Thoracic aorta (tissue), 2 donors: ENCODE results near the gene COL20A1. TPM values are rescaled to one million over a fixed set of nuclear protein-coding genes. Genes with fewer than 3 reads are reported as not detected.

ENCODE experiments used
- ATAC-seq: fragments of 150-250 bp; one replicate; pipeline ENCODE4 v1.8.0; 2017; ENCODE audit warnings: low read depth; ENCODE audit not compliant: insufficient number of reproducible peaks, low FRiP score
- DNase-seq: peaks from one replicate; pipeline ENCODE4 v3.0.0-alpha.2; 2020; ENCODE audit warnings: low spot score
- H3K27ac ChIP-seq, 2 donors: fragments of 200-600 bp; sonication (generic); 1 replicate in 1 of 2; 2 replicates in 1 of 2; pipeline ENCODE4 v1.5.1; 2016; ENCODE audit warnings: mild to moderate bottlenecking in 2 of 2, moderate library complexity in 2 of 2
- H3K27me3 ChIP-seq: fragments of 200-600 bp; sonication (generic); replicated peaks from 2 replicates; pipeline ENCODE4 v1.6.0; 2016; ENCODE audit warnings: mild to moderate bottlenecking; ENCODE audit not compliant: insufficient read depth
- H3K36me3 ChIP-seq: fragments of 200-600 bp; sonication (generic); one replicate; pipeline ENCODE4 v1.5.1; 2016
- H3K4me1 ChIP-seq, 2 donors: fragments of 200-600 bp; sonication (generic); 1 replicate in 1 of 2; 2 replicates in 1 of 2; pipeline versions ENCODE4 v1.5.1 to v1.6.0; 2016; ENCODE audit warnings: low read depth in 2 of 2, mild to moderate bottlenecking in 1 of 2; ENCODE audit not compliant: control insufficient read depth in 1 of 2
- H3K4me3 ChIP-seq: fragments of 200-600 bp; sonication (generic); 2 replicates; pipeline ENCODE4 v1.5.1; 2016; ENCODE audit warnings: mild to moderate bottlenecking
- H3K9me3 ChIP-seq: fragments of 200-600 bp; sonication (generic); 2 replicates; pipeline ENCODE4 v1.5.1; 2016
- CTCF ChIP-seq: fragments of 200-600 bp; sonication (generic); IDR thresholded peaks from one replicate; pipeline ENCODE4 v1.5.1; 2019; ENCODE audit warnings: antibody characterized with exemption
- total RNA-seq, 2 donors: library from RNA; depleted of rRNA; stranded (reverse); fragments of >200 nt; gene quantifications; one replicate each; pipeline versions ENCODE4 v1.1.0 to v1.2.3, GENCODE V29; 2016

The COL20A1 gene
- total RNA-seq, 2 donors from 2014 or later: not detected

- no peak for ATAC-seq
- DNase-seq: no peak
- Histone ChIP-seq H3K36me3 (no peaks in the 10 kb centered on the region), H3K4me1 (no peaks in the 10 kb centered on the region), H3K27me3 (no peaks in the 10 kb centered on the region), H3K27ac (no peak overlapping the region), H3K4me3 (no peak overlapping the region), H3K9me3 (no peaks in the 10 kb centered on the region)
- TF ChIP-seq CTCF: no peak
Observed at GRCh38 chr20:63314566-63315239, 21.7 kb downstream of the COL20A1 start.

GRCh38 chr20:63315240-63315689 lies 22.3 kb downstream of the COL20A1 start:
- H3K36me3 ChIP-seq: no peaks in the 10 kb centered on the region
- no peaks in the 10 kb centered on the region for H3K27me3 ChIP-seq
- no peak for ATAC-seq

GRCh38 chr20:63315731-63316491 lies 22.9 kb downstream of the COL20A1 start:
- H3K4me1 ChIP-seq: no peaks in the 10 kb centered on the region
- H3K36me3 ChIP-seq: no peaks in the 10 kb centered on the region
- no peak overlapping the region for H3K4me3 ChIP-seq
- no peaks in the 10 kb centered on the region for H3K27me3 ChIP-seq
- H3K9me3 ChIP-seq: no peaks in the 10 kb centered on the region
- ATAC-seq: no peak
- no peak overlapping the region for H3K27ac ChIP-seq
- TF ChIP-seq CTCF: no peak
- no peak for DNase-seq

More at GRCh38 chr20:63315240-63315689, 22.3 kb downstream of the COL20A1 start:
- Histone ChIP-seq H3K27ac (no peak overlapping the region), H3K4me3 (no peak overlapping the region), H3K9me3 (no peaks in the 10 kb centered on the region), H3K4me1 (no peaks in the 10 kb centered on the region)
- no peak for TF ChIP-seq CTCF
- DNase-seq: no peak

- H3K4me3 ChIP-seq: no peak overlapping the region
- no peak for TF ChIP-seq CTCF
- DNase-seq: no peak
- no peak for ATAC-seq
- H3K27ac ChIP-seq: no peak overlapping the region
- H3K4me1 ChIP-seq: no peaks in the 10 kb centered on the region
- H3K27me3 ChIP-seq: no peaks in the 10 kb centered on the region
- H3K9me3 ChIP-seq: no peaks in the 10 kb centered on the region
- no peaks in the 10 kb centered on the region for H3K36me3 ChIP-seq
Observed at GRCh38 chr20:63316502-63316921, 23.5 kb downstream of the COL20A1 start.

GRCh38 chr20:63317061-63317460 lies 24.1 kb downstream of the COL20A1 start:
- no peak for TF ChIP-seq CTCF
- ATAC-seq (no peak), DNase-seq (no peak)
- no peaks in the 10 kb centered on the region for H3K27me3 ChIP-seq
- H3K36me3 ChIP-seq: no peaks in the 10 kb centered on the region
- no peak overlapping the region for H3K27ac ChIP-seq
- H3K4me3 ChIP-seq: no peak overlapping the region
- H3K4me1 ChIP-seq: no peaks in the 10 kb centered on the region
- no peaks in the 10 kb centered on the region for H3K9me3 ChIP-seq
